H1 (cell line): ENCODE measurements around the gene GPR31.

Experiments
- ASH2L ChIP-seq: fragments of 200-600, 300-600 bp; sonication (generic); IDR thresholded peaks from one replicate; pipeline ENCODE4 v1.7.1; 2017; ENCODE audit warnings: low read length
- CEBPB ChIP-seq: IDR thresholded peaks from 2 replicates; pipeline ENCODE4 v1.6.1; 2012; ENCODE audit warnings: low read depth, low read length
- EGR1 ChIP-seq: IDR thresholded peaks from 2 replicates; pipeline ENCODE4 v1.6.1; 2011; ENCODE audit warnings: low read depth, low read length, borderline replicate concordance
- EP300 ChIP-seq, 2 experiments: IDR thresholded peaks; 1 replicate in 1 of 2; 2 replicates in 1 of 2; pipeline ENCODE4 v1.6.1; 2011 to 2012; ENCODE audit warnings: low read depth in 2 of 2, low read length in 2 of 2, mild to moderate bottlenecking in 2 of 2, borderline replicate concordance in 1 of 2, inconsistent platforms in 1 of 2, moderate library complexity in 1 of 2
- EZH2 ChIP-seq: fragments of 200-600 bp; sonication (generic); IDR thresholded peaks from 2 replicates; pipeline ENCODE4 v1.7.1; 2012; ENCODE audit warnings: low read depth, mild to moderate bottlenecking, moderate library complexity, low read length, inconsistent platforms; ENCODE audit not compliant: severe bottlenecking
- TAF1 ChIP-seq: IDR thresholded peaks from 2 replicates; pipeline ENCODE4 v1.6.1; 2011; ENCODE audit warnings: mild to moderate bottlenecking, low read depth, low read length
- TEAD4 ChIP-seq: IDR thresholded peaks from 2 replicates; pipeline ENCODE4 v1.6.1; 2012; ENCODE audit warnings: low read depth, low read length, inconsistent platforms, mixed read lengths
- TF ChIP-seq, protein P1 (sequence below), 3 experiments: IDR thresholded peaks; 1 replicate in 2 of 3; 2 replicates in 1 of 3; pipeline versions ENCODE4 v1.5.1 to v1.6.1; 2011; ENCODE audit warnings: low read length in 3 of 3, mild to moderate bottlenecking in 3 of 3, inconsistent platforms in 2 of 3, low read depth in 1 of 3, moderate library complexity in 1 of 3; ENCODE audit not compliant: insufficient read depth in 1 of 3; ENCODE audit errors: control extremely low read depth in 1 of 3
- TF ChIP-seq, protein P2 (sequence below): IDR thresholded peaks from 2 replicates; pipeline ENCODE4 v1.6.1; 2012; ENCODE audit warnings: inconsistent platforms

DNA sequence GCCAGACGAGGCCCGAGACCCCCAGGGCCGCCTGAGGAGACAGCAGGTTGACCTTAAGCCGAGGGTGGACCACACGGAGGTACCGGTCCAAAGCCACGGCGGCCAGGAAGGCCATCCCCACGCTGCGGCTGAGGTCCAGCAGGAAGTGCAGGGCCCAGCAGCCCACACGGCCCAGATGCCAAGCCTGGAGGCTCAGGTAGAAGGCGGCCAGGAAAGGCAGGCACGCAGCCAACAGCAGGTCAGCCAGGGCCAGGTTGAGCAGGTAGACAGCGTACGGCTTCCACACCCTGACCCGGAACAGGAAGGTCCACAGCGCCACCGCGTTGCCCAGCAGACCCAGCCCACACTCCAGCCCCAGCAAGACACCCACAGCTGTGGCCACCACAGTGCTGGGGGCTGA lies 366 bp downstream of the GPR31 start:
- no peak for TF ChIP-seq CEBPB
- TF ChIP-seq, protein P1, sequence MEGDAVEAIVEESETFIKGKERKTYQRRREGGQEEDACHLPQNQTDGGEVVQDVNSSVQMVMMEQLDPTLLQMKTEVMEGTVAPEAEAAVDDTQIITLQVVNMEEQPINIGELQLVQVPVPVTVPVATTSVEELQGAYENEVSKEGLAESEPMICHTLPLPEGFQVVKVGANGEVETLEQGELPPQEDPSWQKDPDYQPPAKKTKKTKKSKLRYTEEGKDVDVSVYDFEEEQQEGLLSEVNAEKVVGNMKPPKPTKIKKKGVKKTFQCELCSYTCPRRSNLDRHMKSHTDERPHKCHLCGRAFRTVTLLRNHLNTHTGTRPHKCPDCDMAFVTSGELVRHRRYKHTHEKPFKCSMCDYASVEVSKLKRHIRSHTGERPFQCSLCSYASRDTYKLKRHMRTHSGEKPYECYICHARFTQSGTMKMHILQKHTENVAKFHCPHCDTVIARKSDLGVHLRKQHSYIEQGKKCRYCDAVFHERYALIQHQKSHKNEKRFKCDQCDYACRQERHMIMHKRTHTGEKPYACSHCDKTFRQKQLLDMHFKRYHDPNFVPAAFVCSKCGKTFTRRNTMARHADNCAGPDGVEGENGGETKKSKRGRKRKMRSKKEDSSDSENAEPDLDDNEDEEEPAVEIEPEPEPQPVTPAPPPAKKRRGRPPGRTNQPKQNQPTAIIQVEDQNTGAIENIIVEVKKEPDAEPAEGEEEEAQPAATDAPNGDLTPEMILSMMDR (IDR thresholded peaks at IDR 0.05; ENCODE audit: control extremely low read depth in 1 of 3, insufficient read depth in 1 of 3, low read depth in 1 of 3, low read length in 3 of 3), result no peak
- TF ChIP-seq EGR1, result no peak
- TF ChIP-seq TAF1, result no peak
- TF ChIP-seq EP300 (IDR thresholded peaks at IDR 0.05; ENCODE audit: borderline replicate concordance in 1 of 2, low read depth in 2 of 2, low read length in 2 of 2), result no peak
- TF ChIP-seq TEAD4, result no peak
- TF ChIP-seq, protein P2, sequence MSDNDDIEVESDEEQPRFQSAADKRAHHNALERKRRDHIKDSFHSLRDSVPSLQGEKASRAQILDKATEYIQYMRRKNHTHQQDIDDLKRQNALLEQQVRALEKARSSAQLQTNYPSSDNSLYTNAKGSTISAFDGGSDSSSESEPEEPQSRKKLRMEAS, result no peak
- TF ChIP-seq ASH2L, result no peak
- TF ChIP-seq EZH2, result no peak
